B cell (primary cell): Measurements from ENCODE around the gene KSR1. TPM values are rescaled to one million over a fixed set of nuclear protein-coding genes. Genes with fewer than 3 reads are reported as not detected.

Experiments
- ATAC-seq: fragments of 200-7000 bp; cut with Tn5 transposase; one replicate; pipeline ENCODE4 v1.10.0; 2021; ENCODE audit warnings: low read depth, mild to moderate bottlenecking, moderate number of reproducible peaks, moderate library complexity
- CTCF ChIA-PET: fragments of 350-600 bp; sonication (Branson Sonifier 250); formaldehyde crosslinking; loops from one replicate; lab custom pipeline; 2021; ENCODE audit warnings: antibody characterized with exemption, inconsistent platforms; lab: Charles Lee
- POLR2A ChIA-PET: fragments of 350-600 bp; sonication (Branson Sonifier 250); formaldehyde crosslinking; loops from one replicate; lab custom pipeline; 2021; ENCODE audit warnings: antibody characterized with exemption; lab: Charles Lee
- DNase-seq: peaks from one replicate; pipeline ENCODE4 v3.0.0; 2013
- H2AFZ ChIP-seq: 2 replicates; pipeline ENCODE4 v1.6.1; 2012; ENCODE audit warnings: mild to moderate bottlenecking, low read depth, low read length; ENCODE audit not compliant: insufficient read depth, poor library complexity, severe bottlenecking
- H3K27ac ChIP-seq, 2 donors: 1 replicate in 1 of 2; 2 replicates in 1 of 2; pipeline ENCODE4 v1.5.1; 2012 to 2013; ENCODE audit warnings: low read length in 2 of 2, mild to moderate bottlenecking in 2 of 2, moderate library complexity in 1 of 2
- H3K27me3 ChIP-seq, 4 experiments: fragments of 200-600 bp in 1 of 4; sonication (generic) in 1 of 4; replicated peaks in 1 of 4; 1 replicate in 2 of 4; 2 replicates in 2 of 4; pipeline versions ENCODE4 v1.6.1 to v1.7.0; 2013 to 2016; ENCODE audit warnings: low read length in 3 of 4, mild to moderate bottlenecking in 2 of 4, mixed read lengths in 1 of 4, moderate library complexity in 1 of 4; ENCODE audit not compliant: insufficient read depth in 4 of 4, control insufficient read depth in 3 of 4; ENCODE audit errors: control extremely low read depth in 1 of 4
- H3K36me3 ChIP-seq, 2 experiments: replicated peaks in 1 of 2; 1 replicate in 1 of 2; 2 replicates in 1 of 2; pipeline versions ENCODE4 v1.6.1 to v1.7.1; 2013; ENCODE audit warnings: low read length in 1 of 2; ENCODE audit not compliant: insufficient read depth in 2 of 2, control insufficient read depth in 1 of 2; ENCODE audit errors: control extremely low read depth in 1 of 2, extremely low read depth in 1 of 2
- H3K4me1 ChIP-seq, 2 donors: fragments of 200-600 bp in 1 of 2; sonication (generic) in 1 of 2; 1 replicate in 1 of 2; 2 replicates in 1 of 2; pipeline versions ENCODE4 v1.5.1 to v1.6.1; 2013 to 2017; ENCODE audit warnings: low read length in 2 of 2; ENCODE audit not compliant: control insufficient read depth in 2 of 2, insufficient read depth in 2 of 2
- H3K4me2 ChIP-seq: replicated peaks from 2 replicates; pipeline ENCODE3; 2012; ENCODE audit warnings: mild to moderate bottlenecking, low read depth, low read length; ENCODE audit not compliant: poor library complexity, severe bottlenecking
- H3K4me3 ChIP-seq, 5 experiments: fragments of 200-600 bp in 1 of 5; sonication (generic) in 1 of 5; 1 replicate in 3 of 5; 2 replicates in 2 of 5; pipeline versions ENCODE4 v1.5.1 to v1.7.0; 2011 to 2016; ENCODE audit warnings: low read length in 4 of 5, mild to moderate bottlenecking in 4 of 5, low read depth in 2 of 5, control low read depth in 1 of 5, moderate library complexity in 1 of 5; ENCODE audit not compliant: insufficient read depth in 1 of 5; ENCODE audit errors: control extremely low read depth in 1 of 5, extremely low read depth in 1 of 5
- H3K79me2 ChIP-seq: fragments of 200-600 bp; sonication (generic); one replicate; pipeline ENCODE4 v1.6.0; 2016; ENCODE audit warnings: low read length; ENCODE audit not compliant: control insufficient read depth, insufficient read depth
- H3K9ac ChIP-seq: fragments of 200-600 bp; sonication (generic); 2 replicates; pipeline ENCODE4 v1.6.1; 2017; ENCODE audit warnings: mild to moderate bottlenecking, low read length, moderate library complexity
- H3K9me3 ChIP-seq, 3 donors: one replicate each; pipeline versions ENCODE4 v1.6.1 to v1.7.1; 2013; ENCODE audit warnings: low read length in 2 of 3; ENCODE audit not compliant: control insufficient read depth in 2 of 3, insufficient read depth in 1 of 3; ENCODE audit errors: control extremely low read depth in 1 of 3
- H4K20me1 ChIP-seq: 2 replicates; pipeline ENCODE4 v1.6.0; 2012; ENCODE audit warnings: mild to moderate bottlenecking, low read length; ENCODE audit not compliant: insufficient read depth, control insufficient read depth, poor library complexity, severe bottlenecking
- H3K27ac Mint-ChIP-seq: one replicate; pipeline ENCODE4 v1.8.0; 2021; ENCODE audit warnings: mixed read lengths
- H3K27me3 Mint-ChIP-seq: one replicate; pipeline ENCODE4 v1.8.0; 2021; ENCODE audit warnings: mixed read lengths
- H3K4me1 Mint-ChIP-seq: one replicate; pipeline ENCODE4 v1.8.0; 2021; ENCODE audit warnings: mixed read lengths
- H3K4me3 Mint-ChIP-seq: one replicate; pipeline ENCODE4 v1.8.0; 2021; ENCODE audit warnings: mixed read lengths
- H3K9me3 Mint-ChIP-seq: one replicate; pipeline ENCODE4 v1.8.0; 2022; ENCODE audit warnings: mixed read lengths; ENCODE audit not compliant: insufficient read depth
- EZH2 ChIP-seq: IDR thresholded peaks from 2 replicates; pipeline ENCODE4 v1.6.1; 2012; ENCODE audit warnings: borderline replicate concordance, low read depth, mild to moderate bottlenecking, moderate library complexity, low read length; ENCODE audit not compliant: insufficient read depth, poor library complexity, severe bottlenecking
- WGBS: methylation state at CpG from one replicate; pipeline ENCODE4 v1.1.5; 2013; ENCODE audit warnings: missing lambda C conversion rate; ENCODE audit not compliant: insufficient coverage; 5-methylcytosine and 5-hydroxymethylcytosine counted together
- intact Hi-C: fragments of 100-400 bp; cut with micrococcal nuclease; formaldehyde crosslinking; loops from one replicate; pipeline ENCODE4 v1.10.0; 2022
- polyA plus RNA-seq: library from polyadenylated mRNA; depleted of rRNA; stranded (reverse); fragments of >200 nt; gene quantifications from 2 replicates; pipeline ENCODE4 v1.2.3, GENCODE V29; 2012
- total RNA-seq, 2 donors: library from RNA; stranded (reverse); fragments of 120-200 nt in 1 of 2; gene quantifications; 1 replicate in 1 of 2; 2 replicates in 1 of 2; pipeline versions ENCODE4 v1.2.3 to v1.2.4, GENCODE V29; 2013 to 2022
- TF ChIP-seq, protein P1 (sequence below): fragments of 200-600 bp; IDR thresholded peaks from one replicate; pipeline ENCODE4 v1.8.0; 2022; ENCODE audit warnings: antibody characterized with exemption, mild to moderate bottlenecking

Gene KSR1
- total and polyA plus RNA-seq, 2 donors (not counting 1 experiment from before 2014, with no cell fraction given) = 27.5 to 85.6 TPM

DNA sequence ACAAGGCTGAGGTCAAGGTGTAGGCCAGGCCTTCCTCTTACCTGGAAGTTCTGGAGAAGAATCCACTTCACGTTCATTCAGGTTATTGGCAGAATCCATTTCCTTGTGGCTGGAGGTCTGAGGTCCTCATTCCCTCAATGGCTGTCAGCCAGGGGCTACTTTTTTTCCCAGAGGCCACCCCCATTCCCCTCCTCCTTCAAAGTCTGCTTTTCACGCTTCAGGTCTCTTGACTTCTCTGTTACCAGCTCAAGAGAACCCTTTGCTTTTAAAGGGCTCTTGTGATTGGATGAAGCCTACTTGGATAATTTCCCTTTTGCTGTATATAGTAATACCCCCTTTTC lies 119.6 kb downstream of the KSR1 start:
- ChIA-PET POLR2A (no interaction called here), CTCF (no interaction called here)
- intact Hi-C loops = no loop called here
- H3K27me3 Mint-ChIP-seq = no peaks in the 10 kb centered on the region
- H2AFZ ChIP-seq = no peak overlapping the region
- no peak for ATAC-seq
- TF ChIP-seq, protein P1, sequence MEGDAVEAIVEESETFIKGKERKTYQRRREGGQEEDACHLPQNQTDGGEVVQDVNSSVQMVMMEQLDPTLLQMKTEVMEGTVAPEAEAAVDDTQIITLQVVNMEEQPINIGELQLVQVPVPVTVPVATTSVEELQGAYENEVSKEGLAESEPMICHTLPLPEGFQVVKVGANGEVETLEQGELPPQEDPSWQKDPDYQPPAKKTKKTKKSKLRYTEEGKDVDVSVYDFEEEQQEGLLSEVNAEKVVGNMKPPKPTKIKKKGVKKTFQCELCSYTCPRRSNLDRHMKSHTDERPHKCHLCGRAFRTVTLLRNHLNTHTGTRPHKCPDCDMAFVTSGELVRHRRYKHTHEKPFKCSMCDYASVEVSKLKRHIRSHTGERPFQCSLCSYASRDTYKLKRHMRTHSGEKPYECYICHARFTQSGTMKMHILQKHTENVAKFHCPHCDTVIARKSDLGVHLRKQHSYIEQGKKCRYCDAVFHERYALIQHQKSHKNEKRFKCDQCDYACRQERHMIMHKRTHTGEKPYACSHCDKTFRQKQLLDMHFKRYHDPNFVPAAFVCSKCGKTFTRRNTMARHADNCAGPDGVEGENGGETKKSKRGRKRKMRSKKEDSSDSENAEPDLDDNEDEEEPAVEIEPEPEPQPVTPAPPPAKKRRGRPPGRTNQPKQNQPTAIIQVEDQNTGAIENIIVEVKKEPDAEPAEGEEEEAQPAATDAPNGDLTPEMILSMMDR = no peak
- no peak for TF ChIP-seq EZH2
- H3K9me3 Mint-ChIP-seq = no peaks in the 10 kb centered on the region
- WGBS = 100% methylated on average over 1 of the region's 2 CpGs
- H3K4me2 ChIP-seq = no peak overlapping the region
- no peaks in the 10 kb centered on the region for H3K79me2 ChIP-seq
- no peaks in the 10 kb centered on the region for H3K9me3 ChIP-seq
- peaks cover 4% of the 10 kb centered on the region for H3K4me1 Mint-ChIP-seq
- no peaks in the 10 kb centered on the region for H4K20me1 ChIP-seq
- H3K4me1 ChIP-seq = no peaks in the 10 kb centered on the region
- H3K27me3 ChIP-seq = no peaks in the 10 kb centered on the region
- no peak overlapping the region for H3K9ac ChIP-seq
- no peak overlapping the region for H3K4me3 ChIP-seq
- no peak overlapping the region for H3K4me3 Mint-ChIP-seq
- H3K27ac ChIP-seq = no peak overlapping the region
- no peaks in the 10 kb centered on the region for H3K36me3 ChIP-seq
- DNase-seq = no peak
- H3K27ac Mint-ChIP-seq = no peak overlapping the region

DNA sequence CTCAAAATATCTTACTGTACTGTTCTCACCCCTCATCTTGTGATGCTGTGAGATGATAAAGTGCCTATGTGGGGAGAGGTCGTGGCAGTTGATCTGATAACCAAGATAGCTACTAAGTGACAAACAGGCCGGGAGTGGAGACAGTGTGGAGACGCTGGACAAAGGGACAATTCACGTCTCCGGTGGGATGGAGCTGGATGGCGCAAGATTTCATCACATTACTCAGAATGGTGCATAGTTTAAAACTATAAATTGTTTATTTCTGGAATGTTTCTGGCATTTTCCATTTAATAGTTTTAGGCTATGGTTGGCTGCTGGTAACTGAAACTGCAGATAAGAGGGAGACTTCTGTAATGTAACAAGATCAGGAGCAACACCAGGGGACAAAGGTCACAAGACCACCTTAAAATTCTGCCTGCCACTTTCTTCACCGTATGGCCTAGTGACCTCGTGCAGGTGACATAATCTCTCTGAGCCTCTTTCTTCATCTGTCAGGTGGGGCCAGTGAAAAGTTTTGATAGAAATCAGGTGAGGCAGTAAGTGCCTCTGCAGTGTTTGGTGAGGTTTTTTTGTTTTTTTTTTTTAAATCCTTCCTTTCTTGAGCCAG lies 120.3 kb downstream of the KSR1 start:
- no peak overlapping the region for H3K9ac ChIP-seq
- no peak for ATAC-seq
- no peaks in the 10 kb centered on the region for H3K79me2 ChIP-seq
- 97% methylated on average over 5 of the region's 8 CpGs for WGBS
- Mint-ChIP-seq H3K27me3 (no peaks in the 10 kb centered on the region), H3K4me3 (no peak overlapping the region), H3K4me1 (peaks cover 4% of the 10 kb centered on the region), H3K27ac (no peak overlapping the region), H3K9me3 (no peaks in the 10 kb centered on the region)
- H2AFZ ChIP-seq = no peak overlapping the region
- TF ChIP-seq, protein P1 = no peak
- no peak for TF ChIP-seq EZH2
- ChIA-PET POLR2A (no interaction called here), CTCF (no interaction called here)
- no peak overlapping the region for H3K27ac ChIP-seq
- H4K20me1 ChIP-seq = no peaks in the 10 kb centered on the region
- H3K4me1 ChIP-seq = no peaks in the 10 kb centered on the region
- no peaks in the 10 kb centered on the region for H3K27me3 ChIP-seq
- intact Hi-C loops = no loop called here
- no peaks in the 10 kb centered on the region for H3K9me3 ChIP-seq
- H3K36me3 ChIP-seq = no peaks in the 10 kb centered on the region
- H3K4me2 ChIP-seq = no peak overlapping the region
- H3K4me3 ChIP-seq = no peak overlapping the region
- no peak for DNase-seq
